Measurements from ENCODE around the gene PLK3.
"Not testable (repeated sequence)": the region's sequence is repeated elsewhere in the genome, so short reads cannot be mapped to it uniquely, and the experiment has no call there.

The PLK3 gene

DNA sequence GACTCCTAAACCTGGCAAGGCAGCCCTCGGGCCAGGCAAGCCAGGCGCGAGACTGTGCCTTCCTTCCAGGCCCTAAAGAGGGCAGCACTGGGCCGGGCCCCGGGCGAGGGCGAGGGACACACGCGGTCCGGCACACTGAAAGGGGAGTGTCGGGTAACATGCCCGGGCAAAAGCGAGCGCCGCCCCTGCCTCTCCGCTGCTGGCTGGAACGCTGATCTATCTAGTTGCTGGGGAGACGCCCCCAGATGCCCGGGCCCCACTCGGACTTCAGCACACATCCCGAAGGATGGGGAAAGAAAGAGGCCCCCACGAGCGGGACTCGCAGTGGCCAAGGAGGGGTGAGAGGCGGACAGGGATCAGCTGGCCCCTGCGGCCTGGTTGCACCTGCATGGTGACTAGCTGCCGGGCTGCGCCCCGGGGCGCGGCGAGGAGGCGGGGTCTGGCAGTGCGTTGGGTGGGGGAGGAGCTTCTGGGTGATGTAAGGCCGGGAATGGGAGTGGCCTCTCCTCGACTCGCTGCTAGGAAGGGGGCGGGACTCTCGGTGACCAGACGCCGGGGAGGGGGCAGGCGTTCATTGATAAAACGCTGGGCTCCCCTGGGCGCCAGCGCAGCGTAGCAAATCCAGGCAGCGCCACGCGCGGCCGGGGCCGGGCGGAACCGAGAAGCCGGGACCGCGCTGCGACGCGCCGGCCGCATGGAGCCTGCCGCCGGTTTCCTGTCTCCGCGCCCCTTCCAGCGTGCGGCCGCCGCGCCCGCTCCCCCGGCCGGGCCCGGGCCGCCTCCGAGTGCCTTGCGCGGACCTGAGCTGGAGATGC, at the start of gene PLK3:
Gene PLK3, plus strand, starts transcription at position 608 of the 815 bp plus-strand sequence. Its CDS starts 87 bp downstream, at position 695.
- peak; percentile 96 to 99 for DNase-seq

- no peak for DNase-seq
These were observed 42.8 kb upstream of the PLK3 start for GRCh38 chr1:44757420-44757819.

DNA sequence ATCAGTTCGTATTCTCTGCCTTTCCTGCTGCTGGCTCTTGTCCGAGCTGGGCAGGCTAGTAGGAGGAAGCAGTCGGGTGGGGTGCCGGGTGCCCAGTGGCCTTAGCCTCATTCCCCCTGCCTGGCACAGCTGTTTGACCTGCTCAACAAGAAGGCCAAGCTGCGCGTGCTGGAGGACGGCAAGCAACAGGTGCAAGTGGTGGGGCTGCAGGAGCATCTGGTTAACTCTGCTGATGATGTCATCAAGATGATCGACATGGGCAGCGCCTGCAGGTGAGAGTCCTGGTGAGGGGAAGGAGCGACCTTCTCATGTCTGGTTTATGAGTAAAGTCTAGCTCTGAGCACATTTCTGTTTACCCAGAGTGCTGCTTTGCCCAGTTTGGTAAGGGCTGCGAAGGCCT, 41.1 kb upstream of the PLK3 start:
- no peak for DNase-seq

DNA sequence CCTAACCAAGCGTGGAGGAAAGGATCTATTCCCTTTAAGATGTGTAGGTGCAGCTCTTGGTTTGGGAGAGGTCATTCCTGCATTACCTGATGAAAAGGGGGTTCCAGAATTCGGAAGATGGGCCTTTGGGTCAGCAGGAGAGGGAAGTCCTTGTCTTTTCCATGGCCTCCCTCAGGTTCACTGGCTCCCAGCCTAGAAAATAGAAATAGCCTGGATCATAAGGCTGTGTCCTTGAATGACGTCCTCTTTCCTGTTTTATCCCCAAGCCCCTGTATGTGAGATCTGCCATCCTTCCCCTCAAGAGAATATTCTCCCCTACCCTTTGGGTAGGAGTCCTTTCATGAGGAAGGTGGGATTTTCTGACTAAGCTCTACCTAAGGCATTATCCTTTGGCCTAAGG, 39.3 kb upstream of the PLK3 start:
- DNase-seq = no peak

GRCh38 chr1:44766421-44766820, 33.8 kb upstream of the PLK3 start:
- not testable (repeated sequence) for DNase-seq

- peak; percentile 90 to 98 for DNase-seq
These were observed 24.9 kb upstream of the PLK3 start, which contains the start of gene RPS8 for GRCh38 chr1:44775078-44775929. Gene RPS8, plus strand, starts transcription at chr1:44775540. Its CDS starts 57 bp downstream, at chr1:44775597.

DNA sequence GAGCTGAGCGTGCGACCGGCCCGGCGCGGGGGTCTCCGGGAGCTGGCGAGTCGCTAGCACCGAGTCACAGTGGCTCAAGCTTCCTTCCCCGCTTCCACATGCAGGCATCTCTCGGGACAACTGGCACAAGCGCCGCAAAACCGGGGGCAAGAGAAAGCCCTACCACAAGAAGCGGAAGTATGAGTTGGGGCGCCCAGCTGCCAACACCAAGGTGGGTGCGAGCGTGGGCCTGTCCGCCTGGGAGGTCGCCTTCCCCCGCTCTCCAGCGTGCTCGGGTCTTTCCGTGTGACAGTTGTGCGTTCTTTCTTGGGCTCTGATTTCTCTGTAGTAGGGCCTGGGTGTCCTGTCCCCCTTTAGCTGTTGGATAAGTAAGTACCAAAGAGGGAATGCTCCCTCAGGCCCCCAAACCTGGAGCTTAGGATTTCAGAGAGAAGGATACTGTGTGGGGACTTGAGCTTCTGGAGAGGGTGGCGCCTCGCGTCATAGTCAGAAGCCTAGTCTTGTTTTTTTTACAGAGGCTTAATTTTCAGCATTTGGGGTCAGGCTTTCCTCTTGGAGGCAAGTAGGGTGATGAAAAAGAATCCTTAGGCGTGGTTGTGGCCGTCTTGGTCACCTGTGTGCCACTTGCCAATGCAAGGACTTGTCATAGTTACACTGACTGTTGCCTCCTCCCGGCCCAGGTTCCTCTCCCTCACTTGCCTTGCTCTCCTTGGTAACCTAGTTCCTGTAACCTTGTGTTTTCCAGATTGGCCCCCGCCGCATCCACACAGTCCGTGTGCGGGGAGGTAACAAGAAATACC, 24.0 kb upstream of the PLK3 start:
- DNase-seq = peak; percentile 28

DNA sequence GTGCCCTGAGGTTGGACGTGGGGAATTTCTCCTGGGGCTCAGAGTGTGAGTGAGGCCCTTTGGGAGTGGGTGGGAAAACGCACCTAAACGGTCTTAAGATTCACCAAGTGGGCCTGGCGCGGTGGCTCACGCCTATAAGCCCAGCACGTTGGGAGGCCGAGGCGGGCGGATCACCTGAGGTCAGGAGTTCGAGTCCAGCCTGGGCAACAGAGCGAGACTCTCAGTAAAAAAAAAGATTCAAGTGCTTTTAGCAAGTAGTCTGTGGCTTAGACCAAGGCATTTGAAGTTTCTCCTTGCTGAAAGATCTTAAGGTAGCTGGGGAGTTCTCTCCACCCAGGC, 23.5 kb upstream of the PLK3 start:
- no peak for DNase-seq

- DNase-seq = no peak
These were observed 22.6 kb upstream of the PLK3 start for GRCh38 chr1:44777547-44777946.

- DNase-seq = peak; percentile 49 to 65
These were observed 22.1 kb upstream of the PLK3 start for GRCh38 chr1:44777969-44778635.

DNA sequence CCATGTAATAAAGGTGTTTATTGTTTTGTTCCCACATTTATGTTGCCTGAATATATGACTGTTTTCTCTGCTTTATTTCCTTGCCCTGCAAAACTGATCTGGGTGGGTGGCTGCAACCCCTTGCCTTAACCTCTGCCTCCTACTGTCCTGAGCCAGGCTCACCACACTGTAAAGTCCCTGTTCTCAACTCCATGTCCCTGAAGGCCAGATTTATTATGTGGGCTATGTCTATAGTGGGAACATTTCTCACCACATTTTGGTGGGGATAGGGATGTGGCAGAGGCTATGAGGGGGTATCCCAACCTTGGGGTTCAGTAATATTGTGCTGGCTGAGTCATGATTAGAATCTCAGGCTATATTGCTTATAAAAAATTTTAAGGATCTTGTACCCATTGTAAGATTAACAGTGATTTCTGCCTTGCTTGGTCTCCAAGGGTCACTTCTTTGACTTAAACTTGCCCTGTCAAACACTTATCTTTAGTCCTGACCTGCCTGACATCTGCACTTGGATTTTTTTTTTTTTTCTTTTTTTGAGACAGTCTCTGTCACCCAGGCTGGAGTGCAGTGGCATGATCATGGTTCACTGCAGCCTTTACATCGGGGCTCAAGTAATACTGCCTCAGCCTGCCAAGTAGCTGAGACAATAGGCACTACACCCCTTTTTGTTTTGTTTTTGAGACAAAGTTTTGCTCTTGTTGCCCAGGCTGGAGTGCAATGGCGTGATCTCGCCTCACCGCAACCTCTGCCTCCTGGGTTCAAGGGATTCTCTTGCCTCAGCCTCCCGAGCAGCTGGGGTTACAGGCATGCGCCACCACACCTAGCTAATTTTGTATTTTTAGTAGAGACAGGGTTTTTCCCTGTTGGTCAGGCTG, 21.2 kb upstream of the PLK3 start:
- DNase-seq = no peak

- DNase-seq = no peak
These were observed 19.5 kb upstream of the PLK3 start for GRCh38 chr1:44780583-44781121.

- no peak for DNase-seq
These were observed 16.5 kb upstream of the PLK3 start for GRCh38 chr1:44783697-44784093.

GRCh38 chr1:44784094-44785028, 15.8 kb upstream of the PLK3 start:
- DNase-seq = no peak

DNA sequence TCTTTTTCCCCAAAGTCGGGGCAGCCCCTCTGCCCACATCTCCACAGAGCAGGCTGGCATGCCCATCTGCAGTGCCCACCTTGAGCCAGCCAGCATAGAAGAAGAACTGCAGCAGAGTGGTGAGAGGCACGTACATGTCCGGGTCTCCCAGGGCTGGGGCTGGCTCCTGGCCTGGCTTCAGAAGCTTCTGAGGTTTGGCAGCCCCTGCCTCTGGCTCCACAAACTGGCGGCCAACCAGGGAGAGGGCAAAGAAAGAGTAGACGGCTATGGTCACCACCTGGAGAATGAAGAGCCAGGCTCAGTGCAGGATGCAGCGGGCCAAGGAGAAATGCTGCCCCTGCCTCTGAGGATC, 15.2 kb upstream of the PLK3 start:
- DNase-seq = no peak

DNA sequence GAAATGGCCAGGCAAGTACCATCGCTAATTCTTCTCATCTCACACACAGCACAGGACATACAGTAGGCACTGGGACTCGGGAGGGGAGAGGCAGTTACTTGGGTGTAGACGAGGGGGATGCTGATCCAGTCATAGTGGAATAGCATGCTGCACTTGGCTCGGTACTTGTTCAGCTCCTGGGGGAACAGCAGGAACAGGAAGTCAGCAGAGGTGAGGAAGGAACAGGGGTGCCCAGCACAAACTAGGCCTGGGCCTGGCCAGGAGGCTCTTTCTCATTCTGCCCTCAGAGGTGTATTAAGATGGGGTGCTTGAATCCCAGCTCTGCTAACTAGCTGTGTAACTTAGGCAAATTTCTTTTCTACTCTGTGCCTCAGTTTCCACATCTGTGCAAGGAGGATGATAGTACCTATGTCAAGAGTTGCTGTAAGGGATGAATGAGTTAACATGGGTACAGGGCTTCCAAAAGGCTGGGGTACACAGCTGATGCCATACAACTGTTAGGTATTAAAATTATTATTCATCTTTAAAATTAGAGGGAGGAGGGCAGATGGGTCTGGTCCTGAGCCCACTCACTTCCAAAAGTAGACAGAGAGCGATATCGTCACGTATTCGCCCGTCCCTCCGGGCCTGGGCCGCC, 14.6 kb upstream of the PLK3 start:
- DNase-seq = no peak

- DNase-seq = peak in 1 of 2 donors; percentile 73
These were observed 13.9 kb upstream of the PLK3 start for GRCh38 chr1:44786138-44786840.

DNA sequence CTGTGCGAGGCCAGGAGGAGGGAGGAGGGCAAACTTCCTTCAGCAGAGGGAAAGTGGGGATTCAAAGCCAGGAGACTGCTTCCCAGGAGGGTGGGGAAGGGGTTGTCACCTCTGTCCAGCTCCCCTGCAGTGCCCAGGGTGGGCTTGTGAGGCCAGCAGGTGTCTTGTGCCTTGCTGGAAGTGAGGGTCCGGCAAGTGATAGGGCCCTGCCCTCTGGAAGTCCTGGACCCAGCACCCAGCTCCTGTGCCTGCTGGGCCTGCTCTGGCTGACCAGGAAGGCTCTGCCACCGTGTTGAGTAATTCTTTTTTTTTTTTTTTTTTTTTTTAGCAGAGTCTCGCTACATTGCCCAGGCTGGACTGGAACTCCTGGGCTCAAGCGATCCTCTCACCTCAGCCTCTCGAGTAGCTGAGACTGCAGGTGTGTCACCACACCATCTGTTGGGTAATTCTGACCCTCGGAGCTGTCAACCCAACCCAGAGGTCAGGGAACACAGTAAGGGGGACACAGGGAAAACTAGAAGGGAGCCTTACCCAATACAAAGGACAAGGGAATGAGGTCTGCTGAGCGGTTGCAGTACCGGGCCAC, 13.2 kb upstream of the PLK3 start:
- DNase-seq = no peak

GRCh38 chr1:44787506-44787905, 12.7 kb upstream of the PLK3 start:
- no peak for DNase-seq
